Measurements from ENCODE around the gene TGFBR2.

The TGFBR2 gene

DNA sequence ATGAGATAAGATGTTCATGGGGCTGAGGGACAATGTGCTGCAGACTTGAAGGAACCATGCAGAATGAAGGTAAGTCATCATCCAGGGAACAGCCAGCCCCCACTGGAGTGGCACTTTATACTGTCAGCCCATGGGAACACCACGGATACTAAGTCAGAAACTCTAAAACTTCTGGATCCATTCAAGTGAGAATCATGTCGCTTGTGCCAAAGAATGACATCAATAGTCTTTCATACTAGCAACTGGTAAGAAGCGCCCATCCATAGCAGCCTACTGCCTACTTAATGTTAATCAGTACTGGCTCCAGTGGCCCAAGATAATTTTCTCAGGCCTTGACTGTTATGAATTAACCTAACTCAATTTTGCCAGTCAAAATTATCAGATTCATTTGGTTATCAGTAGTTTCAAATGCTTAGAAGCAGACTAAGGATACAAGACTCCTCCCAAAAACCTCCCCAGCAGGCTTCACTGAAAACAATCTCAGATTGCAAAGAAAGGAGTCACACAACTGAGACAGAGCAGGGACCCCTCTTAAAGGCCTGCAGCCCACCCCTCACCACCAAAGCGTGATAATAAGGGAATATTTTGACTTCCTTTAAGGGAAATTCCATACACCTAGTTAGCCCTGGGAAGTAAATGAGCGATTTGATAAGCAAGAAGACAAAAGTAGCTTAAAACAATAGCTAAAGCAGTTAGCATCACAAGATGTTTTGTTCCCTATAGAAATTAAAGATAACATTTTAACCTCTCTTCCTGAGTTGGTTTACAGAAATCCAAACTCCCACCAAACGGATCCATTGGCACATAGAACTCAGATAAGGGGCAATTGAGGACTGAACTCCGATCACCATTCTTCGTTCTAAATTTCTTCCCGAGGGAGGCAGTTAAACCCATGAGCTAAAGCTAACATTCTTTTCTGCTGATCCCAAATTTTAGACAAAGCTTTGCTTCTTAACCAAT lies 98.8 kb downstream of the TGFBR2 start:
- Histone ChIP-seq H3K4me3 (replicated peaks; ENCODE audit: insufficient read depth, low read length) (no peak overlapping the region), H3K27me3 (ENCODE audit: insufficient read depth, poor library complexity, severe bottlenecking) (no peaks in the 10 kb centered on the region), H3K27ac (replicated peaks) (no peak overlapping the region)
- TF ChIP-seq, protein P1, sequence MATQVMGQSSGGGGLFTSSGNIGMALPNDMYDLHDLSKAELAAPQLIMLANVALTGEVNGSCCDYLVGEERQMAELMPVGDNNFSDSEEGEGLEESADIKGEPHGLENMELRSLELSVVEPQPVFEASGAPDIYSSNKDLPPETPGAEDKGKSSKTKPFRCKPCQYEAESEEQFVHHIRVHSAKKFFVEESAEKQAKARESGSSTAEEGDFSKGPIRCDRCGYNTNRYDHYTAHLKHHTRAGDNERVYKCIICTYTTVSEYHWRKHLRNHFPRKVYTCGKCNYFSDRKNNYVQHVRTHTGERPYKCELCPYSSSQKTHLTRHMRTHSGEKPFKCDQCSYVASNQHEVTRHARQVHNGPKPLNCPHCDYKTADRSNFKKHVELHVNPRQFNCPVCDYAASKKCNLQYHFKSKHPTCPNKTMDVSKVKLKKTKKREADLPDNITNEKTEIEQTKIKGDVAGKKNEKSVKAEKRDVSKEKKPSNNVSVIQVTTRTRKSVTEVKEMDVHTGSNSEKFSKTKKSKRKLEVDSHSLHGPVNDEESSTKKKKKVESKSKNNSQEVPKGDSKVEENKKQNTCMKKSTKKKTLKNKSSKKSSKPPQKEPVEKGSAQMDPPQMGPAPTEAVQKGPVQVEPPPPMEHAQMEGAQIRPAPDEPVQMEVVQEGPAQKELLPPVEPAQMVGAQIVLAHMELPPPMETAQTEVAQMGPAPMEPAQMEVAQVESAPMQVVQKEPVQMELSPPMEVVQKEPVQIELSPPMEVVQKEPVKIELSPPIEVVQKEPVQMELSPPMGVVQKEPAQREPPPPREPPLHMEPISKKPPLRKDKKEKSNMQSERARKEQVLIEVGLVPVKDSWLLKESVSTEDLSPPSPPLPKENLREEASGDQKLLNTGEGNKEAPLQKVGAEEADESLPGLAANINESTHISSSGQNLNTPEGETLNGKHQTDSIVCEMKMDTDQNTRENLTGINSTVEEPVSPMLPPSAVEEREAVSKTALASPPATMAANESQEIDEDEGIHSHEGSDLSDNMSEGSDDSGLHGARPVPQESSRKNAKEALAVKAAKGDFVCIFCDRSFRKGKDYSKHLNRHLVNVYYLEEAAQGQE (IDR thresholded peaks at IDR 0.05; ENCODE audit: insufficient replicate concordance, low read depth): no peak
- TF ChIP-seq, protein P2, sequence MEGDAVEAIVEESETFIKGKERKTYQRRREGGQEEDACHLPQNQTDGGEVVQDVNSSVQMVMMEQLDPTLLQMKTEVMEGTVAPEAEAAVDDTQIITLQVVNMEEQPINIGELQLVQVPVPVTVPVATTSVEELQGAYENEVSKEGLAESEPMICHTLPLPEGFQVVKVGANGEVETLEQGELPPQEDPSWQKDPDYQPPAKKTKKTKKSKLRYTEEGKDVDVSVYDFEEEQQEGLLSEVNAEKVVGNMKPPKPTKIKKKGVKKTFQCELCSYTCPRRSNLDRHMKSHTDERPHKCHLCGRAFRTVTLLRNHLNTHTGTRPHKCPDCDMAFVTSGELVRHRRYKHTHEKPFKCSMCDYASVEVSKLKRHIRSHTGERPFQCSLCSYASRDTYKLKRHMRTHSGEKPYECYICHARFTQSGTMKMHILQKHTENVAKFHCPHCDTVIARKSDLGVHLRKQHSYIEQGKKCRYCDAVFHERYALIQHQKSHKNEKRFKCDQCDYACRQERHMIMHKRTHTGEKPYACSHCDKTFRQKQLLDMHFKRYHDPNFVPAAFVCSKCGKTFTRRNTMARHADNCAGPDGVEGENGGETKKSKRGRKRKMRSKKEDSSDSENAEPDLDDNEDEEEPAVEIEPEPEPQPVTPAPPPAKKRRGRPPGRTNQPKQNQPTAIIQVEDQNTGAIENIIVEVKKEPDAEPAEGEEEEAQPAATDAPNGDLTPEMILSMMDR (IDR thresholded peaks at IDR 0.05; ENCODE audit: insufficient read depth, low read length): no peak
- TF ChIP-seq POLR2AphosphoS5 (IDR thresholded peaks at IDR 0.05; ENCODE audit: low read depth): no peak
- TF ChIP-seq SPI1 (IDR thresholded peaks at IDR 0.05; ENCODE audit: borderline replicate concordance, low read depth): no peak
- TF ChIP-seq GABPA (IDR thresholded peaks at IDR 0.05; ENCODE audit: low read depth): no peak
- no peak for DNase-seq (ENCODE audit: low read depth in 1 of 2, low spot score in 1 of 2)

DNA sequence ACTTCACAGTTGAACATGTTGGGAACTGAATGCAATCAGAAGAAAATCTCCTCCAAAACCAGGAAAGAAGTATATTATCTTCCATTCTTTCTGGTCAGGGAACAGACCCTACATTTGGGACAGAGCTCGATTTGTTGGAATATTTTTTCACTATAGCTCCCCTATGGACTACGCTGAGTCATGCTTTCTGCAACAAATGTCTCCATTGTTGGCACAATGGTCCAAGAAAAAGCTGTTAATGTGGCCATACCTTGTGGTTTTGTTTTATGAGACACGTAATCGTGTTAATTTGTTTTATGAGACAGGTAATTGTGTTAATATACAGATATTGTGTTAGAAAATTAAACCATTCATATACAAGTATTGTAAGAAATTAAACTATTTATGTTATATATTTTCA lies 101.4 kb downstream of the TGFBR2 start:
- Histone ChIP-seq H3K4me3 (replicated peaks; ENCODE audit: insufficient read depth, low read length) (no peak overlapping the region), H3K27ac (replicated peaks) (no peak overlapping the region), H3K27me3 (ENCODE audit: insufficient read depth, poor library complexity, severe bottlenecking) (no peaks in the 10 kb centered on the region)
- TF ChIP-seq, protein P2 (IDR thresholded peaks at IDR 0.05; ENCODE audit: insufficient read depth, low read length): no peak
- TF ChIP-seq POLR2AphosphoS5 (IDR thresholded peaks at IDR 0.05; ENCODE audit: low read depth) (no peak), SPI1 (IDR thresholded peaks at IDR 0.05; ENCODE audit: borderline replicate concordance, low read depth) (no peak), GABPA (IDR thresholded peaks at IDR 0.05; ENCODE audit: low read depth) (no peak)
- TF ChIP-seq, protein P1 (IDR thresholded peaks at IDR 0.05; ENCODE audit: insufficient replicate concordance, low read depth): no peak
- no peak for DNase-seq (ENCODE audit: low read depth in 1 of 2, low spot score in 1 of 2)

DNA sequence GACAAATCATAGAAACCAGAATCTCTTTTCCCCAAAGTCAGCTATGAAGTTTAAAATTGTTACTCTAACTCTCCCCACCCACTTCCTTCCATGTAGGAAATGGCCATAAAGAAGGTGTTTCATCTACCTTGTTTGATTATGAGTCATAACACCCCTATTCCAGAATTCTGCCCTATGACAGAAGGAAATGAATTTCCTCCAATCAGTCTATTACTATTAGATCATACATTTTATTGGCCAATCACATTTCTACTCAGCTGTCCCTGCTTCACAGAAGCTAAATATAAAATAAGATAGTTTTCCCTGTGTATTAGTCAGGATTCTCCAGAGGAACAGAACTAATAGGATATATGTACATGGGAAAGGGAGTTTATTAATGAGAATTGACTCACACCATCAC lies 102.1 kb downstream of the TGFBR2 start:
- TF ChIP-seq, protein P1 (IDR thresholded peaks at IDR 0.05; ENCODE audit: insufficient replicate concordance, low read depth): no peak
- TF ChIP-seq GABPA (IDR thresholded peaks at IDR 0.05; ENCODE audit: low read depth): no peak
- TF ChIP-seq, protein P2 (IDR thresholded peaks at IDR 0.05; ENCODE audit: insufficient read depth, low read length): no peak
- no peak for TF ChIP-seq POLR2AphosphoS5 (IDR thresholded peaks at IDR 0.05; ENCODE audit: low read depth)
- no peak for TF ChIP-seq SPI1 (IDR thresholded peaks at IDR 0.05; ENCODE audit: borderline replicate concordance, low read depth)
- DNase-seq (ENCODE audit: low read depth in 1 of 2, low spot score in 1 of 2): no peak
- H3K4me3 ChIP-seq (replicated peaks; ENCODE audit: insufficient read depth, low read length): no peak overlapping the region

More for the DNA sequence above, 102.1 kb downstream of the TGFBR2 start:
- H3K27ac ChIP-seq (replicated peaks): no peak overlapping the region
- no peaks in the 10 kb centered on the region for H3K27me3 ChIP-seq (ENCODE audit: insufficient read depth, poor library complexity, severe bottlenecking)

Measured in HL-60 (cell line).